ENCODE data around the gene RBM20. TPM values are rescaled to one million over a fixed set of nuclear protein-coding genes. Genes with fewer than 3 reads are reported as not detected.

Gene RBM20
- total RNA-seq, 1 experiment from 2014 or later, result 0.17 TPM

DNA sequence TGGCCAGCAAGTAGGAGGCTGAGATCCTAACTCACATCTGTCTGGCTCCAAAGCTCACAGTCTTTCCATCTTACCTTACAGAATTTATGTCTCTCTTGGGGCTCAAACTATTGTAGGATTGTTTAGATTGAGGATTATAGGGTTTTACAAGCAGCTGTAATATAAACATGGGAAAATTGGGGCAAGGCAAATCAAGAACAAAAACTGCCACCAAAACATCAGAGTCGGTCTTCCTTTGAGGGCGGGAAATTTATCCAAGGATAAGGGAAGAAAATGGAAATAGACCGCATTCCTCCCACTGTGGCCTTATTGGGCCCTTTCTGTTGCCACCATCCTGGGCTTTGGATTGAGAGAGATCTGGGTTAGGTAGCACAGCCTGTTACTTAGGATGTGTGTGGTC is 22.5 kb downstream of the RBM20 start:
- Histone ChIP-seq H4K20me1 (ENCODE audit: control insufficient read depth, insufficient read depth, insufficient read length) (no peaks in the 10 kb centered on the region), H3K79me1 (ENCODE audit: insufficient read depth, low read depth, low read length, poor library complexity, severe bottlenecking) (no peaks in the 10 kb centered on the region), H3K4ac (ENCODE audit: low read depth, low read length) (no peak overlapping the region), H3K4me1 (ENCODE audit: insufficient read depth, low read length) (peaks cover 12% of the 10 kb centered on the region; the same call in 1 of the 2 replicates), H2BK120ac (ENCODE audit: low read depth, low read length, poor library complexity, severe bottlenecking) (no peak overlapping the region), H3K4me2 (ENCODE audit: insufficient read depth, insufficient read length, low read length) (no peak overlapping the region), H4K5ac (ENCODE audit: insufficient read length, low read depth, low read length) (no peak overlapping the region), H2BK15ac (ENCODE audit: low read depth, low read length) (no peak overlapping the region), H3T11ph (ENCODE audit: low read length) (no peak overlapping the region), H2AK5ac (ENCODE audit: insufficient read length, low read length) (no peak overlapping the region), H3K23ac (ENCODE audit: insufficient read length, low read depth, low read length) (no peak overlapping the region), H3K23me2 (ENCODE audit: insufficient read length, low read depth, low read length, poor library complexity, severe bottlenecking) (no peaks in the 10 kb centered on the region), H4K8ac (replicated peaks; ENCODE audit: insufficient read length, low read depth, low read length) (no peak overlapping the region), H2BK12ac (ENCODE audit: insufficient read length, low read depth, low read length) (no peak overlapping the region), H3K9ac (ENCODE audit: extremely low read depth, insufficient read length, low read length) (no peak overlapping the region), H2BK20ac (ENCODE audit: low read depth, low read length, poor library complexity, severe bottlenecking) (no peak overlapping the region), H3K14ac (ENCODE audit: insufficient read depth, low read length) (no peak overlapping the region), H3K27me3 (ENCODE audit: insufficient read depth, low read length) (peaks cover 5% of the 10 kb centered on the region; the same call in 1 of the 2 replicates), H3K56ac (ENCODE audit: insufficient read length, low read depth, low read length) (no peak overlapping the region), H3K27ac (ENCODE audit: insufficient read length, low read depth, low read length) (no peak overlapping the region), H3K79me2 (ENCODE audit: insufficient read depth, low read length) (no peaks in the 10 kb centered on the region), H2BK5ac (ENCODE audit: insufficient read length, low read length) (no peak overlapping the region), H3K9me3 (ENCODE audit: control insufficient read depth, low read depth, low read length) (no peaks in the 10 kb centered on the region), H4K91ac (ENCODE audit: insufficient read length, low read depth, low read length) (no peak overlapping the region), H2AFZ (ENCODE audit: low read length) (no peak overlapping the region), H3K18ac (ENCODE audit: insufficient read length, low read depth, low read length) (no peak overlapping the region)
- no peak for DNase-seq
- WGBS (ENCODE audit: extremely low coverage, insufficient read length, low lambda C conversion rate), result no CpG with 5 or more reads among the region's 3 CpGs
- no peaks in the 10 kb centered on the region for H3K36me3 Mint-ChIP-seq (ENCODE audit: insufficient read depth in 1 of 3, low read depth in 3 of 3)
- no peak overlapping the region for H3K4me3 Mint-ChIP-seq
- H3K27me3 Mint-ChIP-seq (ENCODE audit: low read depth), result peaks cover 45% of the 10 kb centered on the region
- TF ChIP-seq, protein P1, sequence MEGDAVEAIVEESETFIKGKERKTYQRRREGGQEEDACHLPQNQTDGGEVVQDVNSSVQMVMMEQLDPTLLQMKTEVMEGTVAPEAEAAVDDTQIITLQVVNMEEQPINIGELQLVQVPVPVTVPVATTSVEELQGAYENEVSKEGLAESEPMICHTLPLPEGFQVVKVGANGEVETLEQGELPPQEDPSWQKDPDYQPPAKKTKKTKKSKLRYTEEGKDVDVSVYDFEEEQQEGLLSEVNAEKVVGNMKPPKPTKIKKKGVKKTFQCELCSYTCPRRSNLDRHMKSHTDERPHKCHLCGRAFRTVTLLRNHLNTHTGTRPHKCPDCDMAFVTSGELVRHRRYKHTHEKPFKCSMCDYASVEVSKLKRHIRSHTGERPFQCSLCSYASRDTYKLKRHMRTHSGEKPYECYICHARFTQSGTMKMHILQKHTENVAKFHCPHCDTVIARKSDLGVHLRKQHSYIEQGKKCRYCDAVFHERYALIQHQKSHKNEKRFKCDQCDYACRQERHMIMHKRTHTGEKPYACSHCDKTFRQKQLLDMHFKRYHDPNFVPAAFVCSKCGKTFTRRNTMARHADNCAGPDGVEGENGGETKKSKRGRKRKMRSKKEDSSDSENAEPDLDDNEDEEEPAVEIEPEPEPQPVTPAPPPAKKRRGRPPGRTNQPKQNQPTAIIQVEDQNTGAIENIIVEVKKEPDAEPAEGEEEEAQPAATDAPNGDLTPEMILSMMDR (conservative IDR thresholded peaks at IDR 0.05), result no peak
- no peaks in the 10 kb centered on the region; a peak in 2 of 5 replicates for H3K9me3 Mint-ChIP-seq
- H3K4me1 Mint-ChIP-seq, result peaks cover 38 to 41% of the 10 kb centered on the region in 2 experiments
- 0 out of 7 replicates have a peak overlapping the region, but pooled peaks of 1 of the 3 experiments have one; percentile 70 for H3K27ac Mint-ChIP-seq
